Kidney (tissue), 22 donors: ENCODE results near the gene HELB. TPM values are rescaled to one million over a fixed set of nuclear protein-coding genes. Genes with fewer than 3 reads are reported as not detected.

Experiments
- DNase-seq, 5 donors: peaks; one replicate each; pipeline ENCODE4 v3.0.0-alpha.2; 2013 to 2020
- FAIRE-seq: peaks from 2 replicates; lab custom pipeline; 2012; peaks lifted over from hg19 to GRCh38; lab: Jason Lieb, UNC
- H3K27ac ChIP-seq, 2 donors: one replicate each; pipeline ENCODE4 v1.7.0; 2013; ENCODE audit warnings: low read depth in 2 of 2, low read length in 2 of 2, inconsistent platforms in 1 of 2
- H3K27me3 ChIP-seq: one replicate; pipeline ENCODE4 v1.7.1; 2013; ENCODE audit warnings: low read length, inconsistent platforms; ENCODE audit not compliant: control insufficient read depth, insufficient read depth
- H3K36me3 ChIP-seq, 3 donors: one replicate each; pipeline versions ENCODE4 v1.7.0 to v1.7.1; 2013; ENCODE audit warnings: low read length in 3 of 3, control low read depth in 1 of 3, inconsistent platforms in 1 of 3; ENCODE audit not compliant: insufficient read depth in 3 of 3, control insufficient read depth in 2 of 3
- H3K4me1 ChIP-seq, 3 donors: one replicate each; pipeline versions ENCODE4 v1.7.0 to v1.7.1; 2013; ENCODE audit warnings: low read length in 3 of 3, inconsistent platforms in 1 of 3, low read depth in 1 of 3; ENCODE audit not compliant: control insufficient read depth in 2 of 3, insufficient read depth in 2 of 3
- H3K4me3 ChIP-seq, 3 donors: one replicate each; pipeline versions ENCODE4 v1.7.0 to v1.8.1; 2013; ENCODE audit warnings: low read length in 3 of 3, control low read depth in 1 of 3, inconsistent platforms in 1 of 3
- H3K9ac ChIP-seq, 3 donors: one replicate each; pipeline versions ENCODE4 v1.7.0 to v1.7.1; 2013; ENCODE audit warnings: low read length in 3 of 3, control low read depth in 1 of 3, inconsistent platforms in 1 of 3
- H3K9me3 ChIP-seq, 3 donors: one replicate each; pipeline versions ENCODE4 v1.7.0 to v1.7.1; 2013; ENCODE audit warnings: low read length in 3 of 3, control low read depth in 1 of 3, inconsistent platforms in 1 of 3; ENCODE audit not compliant: control insufficient read depth in 2 of 3, insufficient read depth in 1 of 3
- CTCF ChIP-seq: IDR thresholded peaks from 3 replicates; pipeline ENCODE4 v1.5.1; 2012; ENCODE audit warnings: mild to moderate bottlenecking, moderate library complexity, borderline replicate concordance; ENCODE audit not compliant: insufficient read depth; ENCODE audit errors: extremely low read depth
- intact Hi-C: fragments of 100-400 bp; cut with DNase I; formaldehyde crosslinking; loops from one replicate; pipeline ENCODE4 v1.11.1; 2022
- long read RNA-seq, 10 donors: library from polyadenylated mRNA in 1 of 10; unstranded in 1 of 10; transcript quantifications; one replicate each; pipeline ENCODE4 v2.0.0 and lab custom pipeline, GENCODE V29; 2021 to 2026
- polyA plus RNA-seq: library from polyadenylated mRNA; stranded (reverse); fragments of 350-450 nt; fragmentation: Illumina TruSeq; extraction: RNeasy Lipid Tissue Mini Kit (QIAGEN cat#74804); gene quantifications from one replicate; pipeline ENCODE4 v1.2.3, GENCODE V29; 2014; ENCODE audit warnings: low read depth, low replicate concordance; ENCODE audit not compliant: insufficient read depth
- total RNA-seq: library from RNA; stranded (reverse); fragmentation: NEBNext Ultra II Directional; extraction: Animal tissue kit (Norgen Biotek cat#: 25700); gene quantifications from one replicate; pipeline ENCODE4 v1.2.1, GENCODE V29; 2021
- donor health status: control.
- donor health status: control.
- donor health status: control.
- donor health status: control.
- donor health status: control.
- donor health status: DM: yes; HTN: yes; CAD: no.
- donor health status: Normal renal cell carcinoma (clear cell type).

Gene HELB
- 7.3 TPM for total RNA-seq
- 0.41 TPM for polyA plus RNA-seq
- long read RNA-seq, donor 1, result 0 reads
- long read RNA-seq, donor 2, result 0 reads
- long read RNA-seq, donor 3, result 0 reads
- long read RNA-seq, donor 4, result 0 reads
- long read RNA-seq, donor 5, result 0 reads
- long read RNA-seq, donor 6, result 0 reads
- long read RNA-seq, donor 7, full-length matches to known transcripts, result 2 of 2 reads
- long read RNA-seq, donor 7, partial matches to known transcripts, result 0 of 2 reads
- long read RNA-seq, donor 7, other reads (novel, unspliced or antisense), result 0 of 2 reads
- long read RNA-seq, donor 8, result 0 reads
- long read RNA-seq, donor 9, result 0 reads
- long read RNA-seq, donor 10, result 0 reads

GRCh38 chr12:66301944-66302826 is at the start of gene HELB:
HELB (plus strand) TSS chr12:66302493; CDS start chr12:66302604, 111 bp downstream.
- H3K27me3 ChIP-seq, result no peaks in the 10 kb centered on the region
- intact Hi-C loops, result no loop called here
- TF ChIP-seq CTCF, result no peak
- peaks cover 0 to 4% (median 0%) of the 10 kb centered on the region in 3 donors for H3K4me1 ChIP-seq
- FAIRE-seq, result peak; percentile 74
- DNase-seq, result peak; percentile 98 to 99 (median 98)
- H3K27ac ChIP-seq, result peak within 1 kb of the TSS; percentile 59 to 84
- H3K36me3 ChIP-seq, result peaks cover 0 to 4% (median 0%) of the 10 kb centered on the region in 3 donors
- peak within 1 kb of the TSS; percentile 83 to 97 (median 95) for H3K9ac ChIP-seq
- H3K4me3 ChIP-seq, result peak within 1 kb of the TSS; percentile 92 to 100 (median 96)
- no peaks in the 10 kb centered on the region for H3K9me3 ChIP-seq

GRCh38 chr12:66252771-66253170 is 49.5 kb upstream of the HELB start:
- H3K9ac ChIP-seq, result no peak overlapping the region
- FAIRE-seq, result no peak
- no peaks in the 10 kb centered on the region for H3K36me3 ChIP-seq
- H3K4me1 ChIP-seq, result no peaks in the 10 kb centered on the region
- no peaks in the 10 kb centered on the region for H3K9me3 ChIP-seq
- H3K27me3 ChIP-seq, result no peaks in the 10 kb centered on the region
- H3K4me3 ChIP-seq, result no peak overlapping the region
- no peak for DNase-seq
- intact Hi-C loops, result no loop called here
- no peak for TF ChIP-seq CTCF
- H3K27ac ChIP-seq, result no peak overlapping the region

GRCh38 chr12:66255737-66256136 is 46.6 kb upstream of the HELB start:
- no peaks in the 10 kb centered on the region for H3K36me3 ChIP-seq
- intact Hi-C loops, result no loop called here
- no peaks in the 10 kb centered on the region for H3K9me3 ChIP-seq
- H3K9ac ChIP-seq, result no peak overlapping the region
- H3K27me3 ChIP-seq, result no peaks in the 10 kb centered on the region
- no peak for TF ChIP-seq CTCF
- no peaks in the 10 kb centered on the region for H3K4me1 ChIP-seq
- DNase-seq, result no peak
- no peak overlapping the region for H3K4me3 ChIP-seq
- H3K27ac ChIP-seq, result no peak overlapping the region
- FAIRE-seq, result no peak
